GM12878 (cell line): ENCODE measurements around the gene EPB42.
"Not testable (repeated sequence)": the region's sequence is repeated elsewhere in the genome, so short reads cannot be mapped to it uniquely, and the experiment has no call there.

Experiments used
- ATF2 ChIP-seq: IDR thresholded peaks from 2 replicates; pipeline ENCODE4 v1.6.1; 2012; ENCODE audit warnings: low read length, inconsistent platforms
- BRCA1 ChIP-seq: IDR thresholded peaks from 2 replicates; pipeline ENCODE4 v1.6.1; 2011; ENCODE audit warnings: low read depth, low read length, improper control_type of control experiment
- CHD1 ChIP-seq: IDR thresholded peaks from 2 replicates; pipeline ENCODE4 v1.6.1; 2012; ENCODE audit warnings: low read depth, low read length, improper control_type of control experiment
- CTCF ChIP-seq, 3 experiments: IDR thresholded peaks in 2 of 3; conservative IDR thresholded peaks in 1 of 3; 2 replicates each; pipeline ENCODE4 v1.5.1; 2011; ENCODE audit warnings: low read depth in 3 of 3, low read length in 3 of 3, mild to moderate bottlenecking in 3 of 3, control low read depth in 2 of 3, moderate library complexity in 2 of 3, inconsistent platforms in 1 of 3, mixed read lengths in 1 of 3; ENCODE audit not compliant: control insufficient read depth in 2 of 3, insufficient read depth in 1 of 3; ENCODE audit errors: extremely low read depth in 1 of 3
- HCFC1 ChIP-seq: fragments of 150-350 bp; IDR thresholded peaks from 2 replicates; pipeline ENCODE4 v1.6.1; 2014; ENCODE audit warnings: low read length
- HSF1 ChIP-seq: fragments of 150-350 bp; IDR thresholded peaks from 2 replicates; pipeline ENCODE4 v1.6.1; 2014; ENCODE audit warnings: mild to moderate bottlenecking, low read depth, low read length
- POLR2A ChIP-seq: IDR thresholded peaks from 2 replicates; pipeline ENCODE4 v1.6.1; 2011; ENCODE audit warnings: low read depth, mild to moderate bottlenecking, low read length
- RAD21 ChIP-seq: IDR thresholded peaks from 2 replicates; pipeline ENCODE4 v1.6.1; 2011; ENCODE audit warnings: mild to moderate bottlenecking, low read depth, low read length, moderate library complexity; ENCODE audit not compliant: insufficient read depth
- SIN3A ChIP-seq: IDR thresholded peaks from 2 replicates; pipeline ENCODE4 v1.6.1; 2012; ENCODE audit warnings: low read depth, low read length, improper control_type of control experiment
- SRF ChIP-seq, 2 experiments: IDR thresholded peaks; 2 replicates each; pipeline ENCODE4 v1.6.1; 2011; ENCODE audit warnings: low read depth in 2 of 2, low read length in 2 of 2, mild to moderate bottlenecking in 1 of 2, moderate library complexity in 1 of 2
- SUZ12 ChIP-seq: fragments of 200-600 bp; sonication (generic); IDR thresholded peaks from one replicate; pipeline ENCODE4 v1.6.1; 2018; ENCODE audit warnings: antibody characterized with exemption, mild to moderate bottlenecking; ENCODE audit not compliant: unreplicated experiment
- ZBTB33 ChIP-seq: fragments of 450-650 bp; IDR thresholded peaks from 2 replicates; pipeline ENCODE4 v1.6.1; 2017; ENCODE audit warnings: mild to moderate bottlenecking
- ZNF687 ChIP-seq: fragments of 450-650 bp; IDR thresholded peaks from 2 replicates; pipeline ENCODE4 v1.6.1; 2017; ENCODE audit warnings: mild to moderate bottlenecking, moderate library complexity
- ZSCAN29 ChIP-seq: fragments of 450-650 bp; IDR thresholded peaks from 2 replicates; pipeline ENCODE4 v1.6.1; 2017; ENCODE audit warnings: mild to moderate bottlenecking, moderate library complexity

GRCh38 chr15:43167261-43167660, 53.6 kb downstream of the EPB42 start:
- not testable (repeated sequence) for TF ChIP-seq SRF (IDR thresholded peaks at IDR 0.05; ENCODE audit: low read depth in 2 of 2, low read length in 2 of 2); POLR2A; HCFC1; ZSCAN29; SUZ12; CTCF (IDR thresholded peaks at IDR 0.05 in 2 of 3, conservative IDR thresholded peaks at IDR 0.05 in 1 of 3; ENCODE audit: control insufficient read depth in 2 of 3, extremely low read depth in 1 of 3, insufficient read depth in 1 of 3, low read depth in 3 of 3, low read length in 3 of 3); RAD21; ZBTB33; ZNF687; BRCA1; SIN3A; HSF1; CHD1; ATF2
